RWPE1 (cell line): ENCODE results near the gene SOX5.

Experiments
- CTCF ChIA-PET: fragments of 350-600 bp; sonication (Branson Sonifier 250); formaldehyde crosslinking; extraction: SDS; loops from one replicate; lab custom pipeline; 2021; lab: Yijun Ruan, JAX
- POLR2A ChIA-PET: fragments of 400-600 bp; formaldehyde crosslinking; extraction: SDS; loops from one replicate; lab custom pipeline; 2020; ENCODE audit warnings: antibody characterized with exemption; ENCODE audit not compliant: low non-redundant PET; lab: Yijun Ruan, JAX
- DNase-seq: peaks from one replicate; pipeline ENCODE4 v3.0.0; 2012; ENCODE audit warnings: low spot score
- H3K27ac ChIP-seq: fragments of 450-650 bp; 2 replicates; pipeline ENCODE4 v1.5.1; 2017
- TF ChIP-seq, protein P1 (sequence below): fragments of 450-650 bp; conservative IDR thresholded peaks from 2 replicates; pipeline ENCODE4 v1.5.1; 2017; ENCODE audit warnings: low read depth, mild to moderate bottlenecking

The SOX5 gene

DNA sequence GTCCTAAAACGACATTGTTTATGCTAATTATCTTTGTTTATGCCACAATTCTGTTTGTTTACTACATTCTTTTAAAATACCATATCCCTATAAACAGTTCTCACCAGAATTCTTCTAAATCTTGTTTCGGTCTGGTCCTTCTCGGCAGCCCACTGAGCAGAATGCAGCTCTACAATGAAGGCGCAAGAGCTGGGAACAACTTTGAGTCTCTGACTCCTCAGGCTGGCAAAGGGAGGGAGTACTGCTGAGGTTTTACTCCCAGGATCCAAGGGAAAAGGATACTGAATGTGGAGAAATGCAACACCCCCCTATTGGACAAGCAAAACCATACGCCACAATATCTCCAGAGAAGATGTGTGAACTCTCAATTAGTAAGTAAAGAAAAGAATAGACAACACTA lies 5.4 kb downstream of the SOX5 start:
- TF ChIP-seq, protein P1, sequence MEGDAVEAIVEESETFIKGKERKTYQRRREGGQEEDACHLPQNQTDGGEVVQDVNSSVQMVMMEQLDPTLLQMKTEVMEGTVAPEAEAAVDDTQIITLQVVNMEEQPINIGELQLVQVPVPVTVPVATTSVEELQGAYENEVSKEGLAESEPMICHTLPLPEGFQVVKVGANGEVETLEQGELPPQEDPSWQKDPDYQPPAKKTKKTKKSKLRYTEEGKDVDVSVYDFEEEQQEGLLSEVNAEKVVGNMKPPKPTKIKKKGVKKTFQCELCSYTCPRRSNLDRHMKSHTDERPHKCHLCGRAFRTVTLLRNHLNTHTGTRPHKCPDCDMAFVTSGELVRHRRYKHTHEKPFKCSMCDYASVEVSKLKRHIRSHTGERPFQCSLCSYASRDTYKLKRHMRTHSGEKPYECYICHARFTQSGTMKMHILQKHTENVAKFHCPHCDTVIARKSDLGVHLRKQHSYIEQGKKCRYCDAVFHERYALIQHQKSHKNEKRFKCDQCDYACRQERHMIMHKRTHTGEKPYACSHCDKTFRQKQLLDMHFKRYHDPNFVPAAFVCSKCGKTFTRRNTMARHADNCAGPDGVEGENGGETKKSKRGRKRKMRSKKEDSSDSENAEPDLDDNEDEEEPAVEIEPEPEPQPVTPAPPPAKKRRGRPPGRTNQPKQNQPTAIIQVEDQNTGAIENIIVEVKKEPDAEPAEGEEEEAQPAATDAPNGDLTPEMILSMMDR: no peak
- CTCF ChIA-PET: no interaction called here

DNA sequence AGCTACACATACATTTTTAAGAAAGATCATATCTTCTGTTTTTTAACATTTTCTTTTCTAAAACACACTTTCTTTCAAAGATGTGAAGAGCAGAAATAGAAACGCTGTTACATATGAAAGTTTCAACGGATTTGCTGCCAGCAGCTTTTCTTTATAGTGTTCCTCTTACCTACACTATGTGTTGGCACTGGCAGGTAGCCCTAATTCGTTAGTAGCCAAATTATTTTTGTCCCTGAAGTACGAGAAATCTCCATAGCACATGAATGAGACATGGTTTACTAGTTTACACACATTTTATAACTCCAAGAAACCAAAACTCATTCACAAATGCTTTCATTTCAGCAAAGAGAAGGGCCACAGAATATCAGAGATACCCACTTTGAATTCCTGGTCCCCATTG lies 6.6 kb downstream of the SOX5 start:
- CTCF ChIA-PET: interaction anchor here (0.7 kb wide), 1 partner anchor 311 kb away, joined by 4 read pairs; no protein-coding TSS in a partner anchor
- POLR2A ChIA-PET: no interaction called here
- DNase-seq: no peak
- TF ChIP-seq, protein P1: no peak
- H3K27ac ChIP-seq: no peak overlapping the region

More for the DNA sequence above, 5.4 kb downstream of the SOX5 start:
- DNase-seq: no peak
- H3K27ac ChIP-seq: no peak overlapping the region
- POLR2A ChIA-PET: no interaction called here

DNA sequence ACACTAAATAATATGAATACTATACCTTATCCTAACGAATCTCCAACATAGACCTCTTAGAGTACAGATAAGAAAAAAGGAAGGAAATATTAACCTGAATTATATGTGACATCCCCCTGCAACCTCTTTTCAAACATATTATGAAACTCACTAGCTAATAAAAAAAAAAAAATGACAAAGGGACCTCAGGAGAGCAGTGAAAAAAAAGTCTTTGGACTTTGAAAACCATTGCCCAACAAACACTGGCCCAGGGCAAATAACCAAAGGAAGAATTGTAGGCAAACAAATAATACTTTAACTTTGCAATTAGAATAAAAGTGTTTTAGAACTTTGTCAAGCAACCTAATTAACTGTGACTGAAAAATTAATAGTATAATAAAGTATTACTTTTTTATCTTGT lies 7.7 kb downstream of the SOX5 start:
- CTCF ChIA-PET: interaction anchor here (0.6 kb wide), 1 partner anchor 436 kb away, joined by 3 read pairs; no protein-coding TSS in a partner anchor
- TF ChIP-seq, protein P1: no peak
- H3K27ac ChIP-seq: no peak overlapping the region
- POLR2A ChIA-PET: no interaction called here
- no peak for DNase-seq

DNA sequence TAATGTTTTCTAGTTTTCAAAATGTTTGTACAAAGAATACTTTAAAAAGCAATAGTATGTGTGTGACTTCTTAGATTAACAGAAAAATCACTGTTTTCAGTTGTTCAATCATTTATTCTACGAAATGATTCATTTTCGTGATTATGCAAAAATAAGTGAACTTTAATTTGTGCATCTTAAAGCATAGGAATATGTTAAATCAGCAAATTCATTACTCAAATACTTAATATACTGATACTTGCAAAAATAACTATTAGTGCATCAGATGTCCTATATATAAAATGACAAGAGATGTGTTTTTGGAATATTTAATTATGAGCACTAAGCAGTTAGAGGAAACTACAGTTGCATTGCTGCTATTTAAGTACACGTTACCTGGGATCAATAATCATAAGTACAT lies 11.0 kb downstream of the SOX5 start:
- DNase-seq: no peak
- CTCF ChIA-PET: no interaction called here
- TF ChIP-seq, protein P1: no peak
- H3K27ac ChIP-seq: no peak overlapping the region
- POLR2A ChIA-PET: no interaction called here

DNA sequence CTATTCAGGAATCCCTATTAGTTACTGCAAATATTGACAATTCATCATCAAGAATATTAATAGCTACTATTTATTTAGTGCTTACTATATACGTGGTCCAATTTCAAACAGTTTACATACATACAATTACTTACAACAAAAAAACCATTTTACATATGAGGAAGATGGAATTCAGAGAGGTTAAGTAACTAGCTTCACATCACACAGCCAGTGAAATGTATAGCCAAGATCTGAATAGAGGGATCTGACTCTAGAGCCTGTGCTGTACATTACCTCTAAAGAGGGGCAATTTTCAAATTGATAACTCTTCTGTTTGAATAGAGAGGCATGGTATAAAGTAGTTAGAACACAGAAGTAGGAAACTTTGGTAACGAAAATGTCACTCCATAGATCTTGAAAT lies 18.3 kb downstream of the SOX5 start:
- DNase-seq: no peak
- no peak overlapping the region for H3K27ac ChIP-seq
- ChIA-PET CTCF (no interaction called here), POLR2A (no interaction called here)
- TF ChIP-seq, protein P1: no peak

DNA sequence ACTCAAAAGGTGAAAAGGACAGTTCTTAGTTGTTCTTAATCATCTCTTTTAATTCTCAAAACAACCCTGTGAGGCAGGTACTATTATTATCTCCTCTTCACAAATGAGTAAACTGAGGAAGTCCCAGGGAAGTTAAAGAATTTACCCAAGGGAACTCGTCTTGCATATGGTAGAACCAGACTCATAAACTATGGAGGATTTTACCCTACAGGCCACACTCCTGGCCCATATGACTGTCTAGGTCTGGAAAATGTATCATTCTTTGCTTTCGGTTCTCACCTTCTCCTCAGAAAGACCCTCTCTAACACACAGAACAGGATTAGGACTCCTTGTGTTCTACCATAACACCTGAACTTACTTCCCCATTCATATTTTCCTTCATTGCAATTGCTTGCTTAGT lies 18.9 kb downstream of the SOX5 start:
- ChIA-PET POLR2A (no interaction called here), CTCF (no interaction called here)
- TF ChIP-seq, protein P1: no peak
- H3K27ac ChIP-seq: no peak overlapping the region
- DNase-seq: no peak
